HFF-Myc (cell line): Measurements from ENCODE around the gene RPLP1.

ENCODE experiments used
- DNase-seq: peaks from one replicate; pipeline ENCODE4 v3.0.0-alpha.2; 2011; ENCODE audit warnings: low read depth; ENCODE audit errors: extremely low read depth
- H3K4me3 ChIP-seq: replicated peaks from 2 replicates; pipeline ENCODE4 v1.5.1; 2011; ENCODE audit warnings: low read depth, mild to moderate bottlenecking, control low read depth, low read length
- TF ChIP-seq, protein P1 (sequence below): IDR thresholded peaks from 2 replicates; pipeline ENCODE4 v1.5.1; 2012; ENCODE audit warnings: mild to moderate bottlenecking, low read depth, low read length, control low read depth; ENCODE audit errors: missing control alignments

Gene RPLP1

DNA sequence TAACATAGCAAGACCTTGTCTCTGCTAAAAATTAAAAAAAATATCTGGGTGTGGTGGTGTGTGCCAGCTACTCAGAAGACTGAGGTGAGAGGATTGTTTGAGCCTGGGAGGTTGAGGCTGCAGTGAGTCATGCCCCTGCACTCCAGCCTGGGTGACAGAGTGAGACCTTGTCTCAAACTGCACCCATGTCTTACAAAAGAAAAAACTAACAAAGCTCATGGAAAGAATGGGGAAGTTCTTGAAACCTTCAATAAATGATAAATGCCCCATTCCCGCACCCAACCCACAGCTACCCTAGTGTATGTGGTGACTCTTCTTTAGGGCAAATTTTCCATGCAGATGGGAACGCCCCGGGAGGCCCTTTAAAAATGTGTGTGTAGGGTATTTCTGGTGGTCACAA, 28.3 kb downstream of the RPLP1 start:
- no peak overlapping the region for H3K4me3 ChIP-seq
- TF ChIP-seq, protein P1, sequence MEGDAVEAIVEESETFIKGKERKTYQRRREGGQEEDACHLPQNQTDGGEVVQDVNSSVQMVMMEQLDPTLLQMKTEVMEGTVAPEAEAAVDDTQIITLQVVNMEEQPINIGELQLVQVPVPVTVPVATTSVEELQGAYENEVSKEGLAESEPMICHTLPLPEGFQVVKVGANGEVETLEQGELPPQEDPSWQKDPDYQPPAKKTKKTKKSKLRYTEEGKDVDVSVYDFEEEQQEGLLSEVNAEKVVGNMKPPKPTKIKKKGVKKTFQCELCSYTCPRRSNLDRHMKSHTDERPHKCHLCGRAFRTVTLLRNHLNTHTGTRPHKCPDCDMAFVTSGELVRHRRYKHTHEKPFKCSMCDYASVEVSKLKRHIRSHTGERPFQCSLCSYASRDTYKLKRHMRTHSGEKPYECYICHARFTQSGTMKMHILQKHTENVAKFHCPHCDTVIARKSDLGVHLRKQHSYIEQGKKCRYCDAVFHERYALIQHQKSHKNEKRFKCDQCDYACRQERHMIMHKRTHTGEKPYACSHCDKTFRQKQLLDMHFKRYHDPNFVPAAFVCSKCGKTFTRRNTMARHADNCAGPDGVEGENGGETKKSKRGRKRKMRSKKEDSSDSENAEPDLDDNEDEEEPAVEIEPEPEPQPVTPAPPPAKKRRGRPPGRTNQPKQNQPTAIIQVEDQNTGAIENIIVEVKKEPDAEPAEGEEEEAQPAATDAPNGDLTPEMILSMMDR, result no peak
- no peak for DNase-seq

DNA sequence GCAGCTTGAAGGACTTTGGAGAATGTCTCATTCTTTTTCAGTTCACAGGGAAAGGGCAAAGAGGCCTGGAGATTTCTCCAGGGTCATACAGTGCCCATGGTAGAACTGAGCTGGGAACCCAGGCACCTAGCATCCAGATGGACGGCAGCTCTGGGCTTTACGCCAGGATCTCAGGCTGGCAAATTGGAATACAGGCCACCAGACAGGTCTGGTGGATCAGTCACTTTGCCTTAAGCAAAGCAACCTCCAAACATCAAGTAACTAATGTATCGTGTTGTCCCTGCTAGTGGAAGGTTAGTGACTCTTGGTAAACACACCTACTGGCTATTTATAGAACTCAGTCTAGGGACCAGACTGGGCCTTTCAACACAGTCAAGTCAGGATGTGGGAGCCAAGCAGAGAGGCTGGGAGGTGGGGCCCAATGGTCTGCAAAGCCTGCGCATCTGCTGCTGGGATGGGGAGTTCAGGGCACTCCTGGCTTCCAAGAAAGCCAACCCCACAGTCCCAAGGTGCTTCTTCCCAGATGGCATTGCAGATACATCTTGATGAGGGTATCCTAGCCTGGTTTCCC, 30.2 kb downstream of the RPLP1 start:
- DNase-seq, result no peak
- TF ChIP-seq, protein P1, result no peak
- H3K4me3 ChIP-seq, result no peak overlapping the region

DNA sequence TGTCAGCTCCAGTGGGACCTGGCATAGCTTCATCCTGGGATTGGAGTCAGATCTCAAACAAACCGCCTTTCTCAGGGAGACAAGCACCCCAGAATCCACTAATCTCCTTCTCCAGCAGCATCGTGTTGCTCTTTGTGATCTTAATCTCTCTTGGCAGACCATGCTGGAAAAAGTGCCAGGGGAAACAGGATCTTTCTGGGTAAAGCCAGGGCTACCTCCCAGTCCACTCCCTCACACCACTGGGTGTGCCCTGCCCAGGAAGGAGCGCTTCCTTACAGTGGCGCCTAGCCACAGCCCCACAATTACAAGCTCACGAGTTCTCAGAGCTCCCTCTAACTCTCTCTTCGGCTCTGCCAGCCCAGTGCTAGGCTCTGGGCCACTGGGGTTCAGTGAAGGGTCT, 32.2 kb downstream of the RPLP1 start:
- no peak for DNase-seq
- no peak overlapping the region for H3K4me3 ChIP-seq

DNA sequence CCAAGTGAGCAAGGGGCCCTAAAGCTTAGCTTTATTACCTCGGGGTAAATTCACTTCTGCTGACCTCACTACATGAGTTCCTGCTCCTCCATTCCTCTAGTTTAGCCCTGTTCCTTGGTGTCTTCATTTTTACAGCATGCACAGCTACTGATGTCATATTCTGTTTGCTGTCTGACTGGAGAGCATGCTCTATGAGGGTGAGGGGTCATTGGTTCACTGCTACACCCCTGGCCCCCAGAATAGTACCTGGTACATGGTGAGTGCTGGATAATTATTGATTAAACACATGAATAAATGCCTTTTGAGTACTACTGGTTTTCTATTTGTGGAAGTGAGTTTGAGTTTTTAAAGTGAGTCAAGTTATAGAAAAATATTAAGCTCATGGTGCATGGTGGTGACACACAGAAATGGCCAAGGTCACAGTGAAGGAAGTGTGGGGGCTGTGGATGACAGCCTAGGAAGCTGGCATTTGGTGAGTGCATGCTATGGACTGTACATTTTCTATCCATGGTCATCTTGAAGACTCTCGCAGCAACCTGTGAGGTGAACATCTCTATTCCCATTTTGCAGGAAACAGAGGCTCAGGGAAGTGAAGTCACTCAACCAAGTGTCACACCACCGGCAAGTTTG, 34.0 kb downstream of the RPLP1 start:
- DNase-seq, result no peak
- no peak overlapping the region for H3K4me3 ChIP-seq
- TF ChIP-seq, protein P1, result no peak

More for the DNA sequence above, 32.2 kb downstream of the RPLP1 start:
- TF ChIP-seq, protein P1, result no peak

DNA sequence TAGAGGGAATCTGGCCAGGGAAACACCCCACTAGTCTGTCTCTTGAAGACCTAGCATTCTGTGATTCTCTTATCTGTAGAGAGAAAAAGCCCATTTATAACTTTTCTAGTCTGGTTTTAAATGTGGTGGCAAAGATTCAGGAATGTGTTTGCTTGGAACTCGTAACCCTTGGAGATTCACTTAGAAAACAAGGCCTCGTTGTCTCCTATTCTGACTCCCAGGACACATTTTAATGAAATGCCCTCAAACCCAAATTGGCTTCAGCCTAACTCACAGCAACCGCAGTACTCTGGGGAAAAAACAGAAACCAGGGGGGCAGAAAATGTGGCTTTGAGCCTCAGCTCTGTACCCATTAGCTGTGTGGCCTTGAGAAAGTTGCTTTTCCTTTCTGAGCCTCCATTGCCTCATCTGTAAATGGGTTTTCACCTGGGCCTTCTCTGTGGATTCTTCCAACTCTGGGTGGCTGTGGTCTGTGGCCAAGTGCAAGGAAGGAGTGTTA, 36.5 kb downstream of the RPLP1 start:
- DNase-seq, result no peak
- no peak overlapping the region for H3K4me3 ChIP-seq
- TF ChIP-seq, protein P1, result no peak

DNA sequence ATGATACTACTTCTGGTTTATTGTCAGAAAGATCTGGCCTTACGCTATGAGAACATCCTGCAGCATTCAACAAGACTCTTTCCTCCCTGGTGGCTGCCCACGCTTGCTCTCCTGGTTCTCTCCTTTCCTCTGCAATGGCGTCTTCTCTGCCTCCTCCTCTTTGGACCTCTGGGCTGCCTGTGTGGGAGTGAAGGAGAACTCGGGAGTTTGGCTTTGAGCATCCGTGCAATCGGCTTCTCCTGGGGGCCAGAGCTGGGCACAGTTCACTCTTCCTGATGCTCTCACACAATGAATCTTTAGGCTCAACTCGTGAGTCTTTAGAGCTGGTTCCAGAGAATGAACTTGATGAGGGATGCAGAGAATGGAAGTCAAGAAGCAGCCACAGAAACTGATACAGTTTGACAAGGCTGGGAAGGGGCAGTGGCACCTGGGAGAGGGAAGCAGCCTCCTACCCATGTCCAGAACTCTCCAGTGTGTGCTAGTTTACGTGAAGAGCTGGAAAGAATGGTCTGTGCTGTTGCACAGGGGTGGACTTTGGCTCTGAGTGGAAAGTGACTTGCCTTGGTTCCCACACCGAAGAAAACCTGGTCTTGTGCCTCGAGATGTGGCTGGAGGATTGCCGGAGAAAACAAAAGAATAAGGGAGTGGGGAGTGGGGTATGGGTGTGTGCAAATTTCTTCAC, 37.9 kb downstream of the RPLP1 start:
- H3K4me3 ChIP-seq, result no peak overlapping the region
- no peak for DNase-seq
- TF ChIP-seq, protein P1, result no peak
